ENCODE data around the gene PCDHA12.
"Not testable (repeated sequence)": the region's sequence is repeated elsewhere in the genome, so short reads cannot be mapped to it uniquely, and the experiment has no call there.

GRCh38 chr5:140876541-140877261, 1.6 kb downstream of the PCDHA12 start:
- TF ChIP-seq, protein P1, sequence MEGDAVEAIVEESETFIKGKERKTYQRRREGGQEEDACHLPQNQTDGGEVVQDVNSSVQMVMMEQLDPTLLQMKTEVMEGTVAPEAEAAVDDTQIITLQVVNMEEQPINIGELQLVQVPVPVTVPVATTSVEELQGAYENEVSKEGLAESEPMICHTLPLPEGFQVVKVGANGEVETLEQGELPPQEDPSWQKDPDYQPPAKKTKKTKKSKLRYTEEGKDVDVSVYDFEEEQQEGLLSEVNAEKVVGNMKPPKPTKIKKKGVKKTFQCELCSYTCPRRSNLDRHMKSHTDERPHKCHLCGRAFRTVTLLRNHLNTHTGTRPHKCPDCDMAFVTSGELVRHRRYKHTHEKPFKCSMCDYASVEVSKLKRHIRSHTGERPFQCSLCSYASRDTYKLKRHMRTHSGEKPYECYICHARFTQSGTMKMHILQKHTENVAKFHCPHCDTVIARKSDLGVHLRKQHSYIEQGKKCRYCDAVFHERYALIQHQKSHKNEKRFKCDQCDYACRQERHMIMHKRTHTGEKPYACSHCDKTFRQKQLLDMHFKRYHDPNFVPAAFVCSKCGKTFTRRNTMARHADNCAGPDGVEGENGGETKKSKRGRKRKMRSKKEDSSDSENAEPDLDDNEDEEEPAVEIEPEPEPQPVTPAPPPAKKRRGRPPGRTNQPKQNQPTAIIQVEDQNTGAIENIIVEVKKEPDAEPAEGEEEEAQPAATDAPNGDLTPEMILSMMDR (IDR thresholded peaks at IDR 0.05 in 8 of 11, conservative IDR thresholded peaks at IDR 0.05 in 3 of 11) = not testable (repeated sequence)
- TF ChIP-seq POLR2A, POLR2AphosphoS5 (IDR thresholded peaks at IDR 0.05): not testable (repeated sequence)

Measured in spleen (tissue), 7 donors.